Activated CD8-positive, alpha-beta memory T cell treated with anti-CD3 and anti-CD28 coated beads, Interleukin-2, amount 50 U/mL, for 24 hours (primary cell): ENCODE measurements around the gene MRPS22.
A peak's percentile ranks its signal among the peaks of the same experiment; 100 is the strongest.
"Not testable (repeated sequence)": the region's sequence is repeated elsewhere in the genome, so short reads cannot be mapped to it uniquely, and the experiment has no call there.

Experiments used
- DNase-seq: peaks from one replicate; pipeline ENCODE4 v3.0.0-alpha.2; 2020; ENCODE audit errors: extremely low read depth

MRPS22 gene

DNA sequence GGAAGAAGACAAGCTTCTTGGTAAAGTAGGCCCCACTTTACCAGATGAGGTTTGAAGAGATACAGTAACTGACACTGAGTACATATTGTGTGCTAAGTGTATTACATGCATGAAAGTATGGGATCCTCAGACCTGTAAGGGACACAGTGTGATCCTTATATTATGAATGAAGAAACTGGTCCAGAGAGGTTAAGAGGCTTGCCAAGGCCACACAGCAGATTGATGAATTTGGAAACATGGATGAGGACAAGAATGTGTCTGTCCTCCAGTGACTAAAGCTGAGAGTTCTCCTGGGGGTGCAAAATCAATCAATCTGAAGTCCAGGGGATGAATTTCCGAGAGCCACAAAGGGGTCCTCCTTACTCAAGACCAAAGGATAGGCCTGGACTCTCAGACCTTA is 31.4 kb upstream of the MRPS22 start:
- DNase-seq, result no peak

DNA sequence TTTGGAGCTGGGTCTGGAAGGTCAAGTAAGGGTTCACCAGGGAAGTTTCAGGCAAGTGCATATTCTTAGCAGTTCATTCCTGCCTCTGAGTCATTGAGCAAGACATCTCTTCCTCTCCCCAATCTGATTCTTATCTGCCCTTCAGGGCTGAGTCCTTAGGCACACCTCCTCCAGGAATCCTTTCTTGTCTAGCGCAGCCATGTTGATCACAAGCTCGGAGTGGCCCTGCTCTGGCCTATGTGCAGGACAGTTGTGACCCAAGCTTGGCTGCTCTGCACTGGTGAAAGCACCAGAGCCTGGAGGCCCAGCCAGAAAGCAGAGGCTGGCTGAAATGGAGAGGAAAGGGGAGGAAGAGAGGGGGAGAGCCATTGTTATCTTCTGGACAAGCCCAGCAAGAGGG is 30.9 kb upstream of the MRPS22 start:
- no peak for DNase-seq

DNA sequence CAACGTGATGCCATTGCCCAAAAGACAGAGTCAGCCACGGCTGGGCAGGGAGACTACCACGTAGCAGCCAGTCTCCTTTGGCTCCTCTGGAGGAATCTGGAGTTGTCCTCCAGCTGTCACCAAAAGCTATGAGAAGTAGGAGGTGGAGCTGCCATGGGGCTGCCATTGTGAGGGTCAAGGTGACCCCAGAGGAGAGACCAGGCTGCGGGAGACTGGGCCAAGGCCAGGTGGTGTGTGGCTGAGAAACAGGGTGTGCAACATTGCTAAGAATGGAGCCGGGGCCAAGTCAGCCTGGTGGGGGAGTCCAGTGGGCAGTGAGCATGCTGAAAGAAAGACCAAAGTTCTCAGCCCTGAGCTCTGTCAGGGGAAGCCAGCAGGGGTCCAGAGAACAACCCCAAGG is 29.9 kb upstream of the MRPS22 start:
- DNase-seq, result no peak

DNA sequence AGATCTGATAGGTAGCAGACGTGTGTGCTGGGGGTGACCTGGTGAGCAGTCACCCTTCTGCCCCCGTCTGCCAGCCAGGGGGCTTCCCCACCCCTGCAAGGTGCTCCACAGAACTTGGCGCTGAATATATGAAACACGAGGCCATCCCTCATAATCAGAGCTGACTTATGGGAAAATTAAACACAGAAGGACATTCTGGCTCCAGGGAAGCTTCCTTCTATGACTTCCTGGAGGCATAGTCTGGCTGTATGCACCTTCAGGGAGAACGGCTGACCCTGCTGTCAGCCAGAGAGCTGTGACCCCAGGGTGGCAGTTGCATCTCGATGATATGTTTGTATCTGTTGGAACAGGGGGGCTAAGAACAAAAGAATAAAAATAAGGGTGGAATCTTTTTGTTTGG is 26.6 kb upstream of the MRPS22 start:
- DNase-seq, result no peak

DNA sequence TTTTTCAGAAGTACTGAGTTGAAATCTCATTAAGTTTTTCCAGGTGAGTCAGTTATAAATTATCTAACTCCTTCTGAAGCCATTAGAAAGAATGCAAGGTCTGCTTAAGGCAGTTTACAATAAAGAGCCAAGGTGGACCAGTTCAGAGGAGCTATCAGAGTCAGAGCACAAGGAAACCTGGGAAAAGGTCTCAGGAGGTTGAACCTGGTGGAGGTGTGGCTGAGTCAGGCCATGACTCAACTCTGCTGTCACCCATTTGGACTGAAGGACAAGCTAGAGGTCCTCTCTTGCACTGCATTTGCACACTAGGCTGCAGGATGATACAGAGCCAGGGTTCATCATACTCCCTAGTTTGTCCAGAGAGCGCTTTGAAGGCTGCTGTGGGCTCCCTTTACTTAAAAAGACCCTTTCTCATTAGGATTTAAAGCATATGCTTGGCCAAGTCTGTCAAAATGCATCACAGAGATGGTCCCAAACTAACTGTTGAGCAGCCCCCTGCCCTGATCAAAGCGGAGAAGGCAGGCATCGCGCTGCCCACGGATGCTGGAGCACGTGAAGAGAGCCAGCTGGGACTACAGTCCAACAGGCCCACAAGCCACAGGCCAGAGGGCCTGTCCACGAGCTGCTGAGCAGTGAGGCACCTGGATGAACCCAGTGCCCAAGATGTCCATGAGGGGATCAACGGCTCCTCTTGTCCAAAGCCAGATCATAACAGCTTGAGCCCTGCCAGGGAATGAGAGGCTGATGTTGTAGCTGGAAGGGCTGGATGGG is 26.0 kb upstream of the MRPS22 start:
- DNase-seq, result no peak

DNA sequence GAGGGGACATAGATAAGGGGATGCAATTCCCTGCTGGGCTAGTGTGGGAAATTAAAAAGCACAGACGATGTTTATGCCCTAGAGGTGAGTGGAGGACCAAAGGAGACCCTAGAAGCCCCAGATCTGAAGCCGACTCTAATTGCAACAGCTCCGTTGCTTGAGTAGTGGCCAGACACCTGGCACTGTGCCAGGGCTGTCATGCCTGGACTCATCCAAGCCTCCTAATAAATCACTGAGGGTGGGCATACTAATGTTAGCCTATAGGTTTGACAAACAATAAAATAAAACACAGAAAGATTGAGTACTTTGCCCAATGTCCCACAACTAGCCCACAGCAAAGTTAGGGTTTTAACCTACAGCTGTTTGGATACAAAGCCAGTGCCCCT is 25.4 kb upstream of the MRPS22 start:
- DNase-seq, result no peak

DNA sequence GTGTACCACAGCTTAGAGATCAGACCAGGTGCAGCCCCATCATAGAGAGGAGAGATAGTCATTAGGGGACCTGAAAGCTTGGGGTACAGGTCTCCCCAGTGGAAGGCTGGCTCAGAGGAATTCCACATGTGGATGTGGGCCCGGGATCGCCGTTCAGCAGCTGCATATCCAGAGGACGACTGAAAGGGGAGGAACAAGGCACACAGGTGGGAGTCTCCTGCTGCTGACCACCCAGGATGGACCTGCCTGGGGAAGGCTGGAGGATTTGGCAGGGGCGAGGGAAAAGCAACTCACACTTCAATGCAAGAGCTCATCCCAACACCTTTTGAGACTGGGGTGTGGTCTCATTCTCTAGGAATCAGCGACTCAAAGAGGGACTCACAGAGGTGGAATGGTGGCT is 25.0 kb upstream of the MRPS22 start:
- DNase-seq, result no peak

DNA sequence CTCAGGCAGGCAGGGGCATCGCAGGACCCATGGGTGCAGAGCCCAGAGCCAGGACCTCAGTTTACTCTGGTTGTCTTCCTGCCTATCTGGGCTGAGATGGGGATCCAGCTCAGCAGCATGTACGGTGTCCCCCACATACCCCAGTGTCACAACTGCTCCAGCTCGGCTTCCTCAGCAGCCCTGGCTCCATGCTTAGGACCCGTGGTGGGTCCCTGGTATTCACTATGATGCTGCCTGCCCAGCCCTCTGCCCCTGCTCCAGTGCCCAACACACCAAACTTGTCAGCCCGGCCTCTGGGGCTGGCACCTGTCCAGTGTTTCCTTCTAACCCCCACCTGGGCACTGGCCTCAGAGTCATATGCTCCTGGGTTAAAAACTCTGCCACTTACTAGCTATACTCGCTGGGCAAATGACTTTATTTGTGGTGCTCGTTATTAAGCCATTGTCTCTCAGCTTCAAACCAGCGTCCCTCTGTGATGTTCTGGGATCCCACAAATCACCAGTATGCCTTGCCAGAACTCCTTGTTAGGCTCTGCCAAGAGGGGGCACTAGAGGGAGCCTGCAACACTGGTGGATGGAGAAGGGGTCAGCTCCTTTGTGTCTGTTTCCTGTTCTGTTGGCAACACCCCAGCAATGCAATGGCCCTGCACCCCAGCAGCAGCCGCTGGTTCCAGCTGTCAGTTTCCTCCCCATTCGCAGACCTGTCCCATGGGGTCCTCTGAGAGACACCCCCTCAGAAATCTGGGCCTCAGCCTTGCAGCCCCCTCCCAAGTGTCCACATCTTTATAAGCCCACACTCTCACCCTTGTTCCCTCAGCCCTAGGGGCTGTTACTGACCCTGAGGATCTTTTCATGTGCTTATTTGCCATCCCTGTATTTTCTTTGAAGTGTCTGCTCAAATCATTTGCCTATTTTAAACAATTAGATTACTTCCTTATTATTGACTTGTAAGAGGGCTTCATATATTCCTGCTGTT is 24.1 kb upstream of the MRPS22 start:
- DNase-seq, result no peak

DNA sequence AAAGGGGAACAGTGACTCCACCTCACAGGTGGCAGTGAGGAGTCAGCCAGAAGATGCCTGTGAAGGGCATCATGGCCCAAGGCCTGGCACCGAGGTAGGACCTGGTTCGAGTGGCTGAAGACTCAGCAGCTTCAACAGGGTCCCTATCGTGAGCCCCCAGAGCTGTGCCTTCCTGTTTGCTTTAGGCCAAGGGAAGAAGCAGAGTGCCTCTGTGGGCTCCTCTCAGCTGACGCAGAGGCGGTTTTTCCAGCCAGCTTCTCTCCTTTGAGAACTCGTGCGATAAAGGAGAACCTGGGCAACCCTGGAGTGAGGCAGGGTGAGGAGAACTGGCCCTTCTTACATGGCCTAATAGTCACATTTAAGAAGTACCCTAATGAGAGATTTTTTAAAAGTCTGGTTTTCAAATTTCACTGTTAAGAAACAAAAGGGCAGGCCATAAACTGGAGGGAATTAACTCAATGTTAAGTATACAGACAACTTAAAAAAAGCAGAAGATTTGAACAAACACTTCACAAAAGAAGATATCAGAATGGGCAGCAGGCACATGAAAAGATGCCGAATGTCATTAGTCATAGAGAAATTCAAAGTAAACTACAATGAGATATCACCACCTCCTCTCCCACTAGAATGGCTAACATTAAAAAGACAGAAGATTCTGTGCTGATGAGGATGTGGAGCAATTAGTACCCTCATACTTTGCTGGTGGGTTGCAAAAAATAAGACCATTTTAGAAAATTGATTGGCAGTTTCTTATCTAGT is 23.1 kb upstream of the MRPS22 start:
- no peak for DNase-seq

DNA sequence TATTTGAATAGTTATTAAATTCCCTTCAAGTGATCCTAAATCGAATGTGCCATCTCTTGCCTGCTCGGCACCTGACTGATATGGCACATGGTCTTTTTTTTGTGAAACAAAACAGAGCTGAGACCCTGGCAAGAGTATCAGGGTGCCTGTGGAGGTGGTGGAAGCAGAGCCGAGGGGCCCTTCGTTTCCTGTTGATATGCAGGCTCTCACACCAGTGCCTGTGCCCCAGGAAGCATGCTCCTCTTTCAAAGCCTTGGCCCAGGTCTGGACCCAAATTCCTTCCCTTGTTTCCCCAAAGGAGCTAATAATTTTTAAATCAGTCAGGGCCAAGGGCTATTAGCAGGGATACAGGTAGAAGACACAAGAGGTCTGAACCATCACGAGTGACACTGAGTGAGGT is 21.5 kb upstream of the MRPS22 start:
- no peak for DNase-seq

DNA sequence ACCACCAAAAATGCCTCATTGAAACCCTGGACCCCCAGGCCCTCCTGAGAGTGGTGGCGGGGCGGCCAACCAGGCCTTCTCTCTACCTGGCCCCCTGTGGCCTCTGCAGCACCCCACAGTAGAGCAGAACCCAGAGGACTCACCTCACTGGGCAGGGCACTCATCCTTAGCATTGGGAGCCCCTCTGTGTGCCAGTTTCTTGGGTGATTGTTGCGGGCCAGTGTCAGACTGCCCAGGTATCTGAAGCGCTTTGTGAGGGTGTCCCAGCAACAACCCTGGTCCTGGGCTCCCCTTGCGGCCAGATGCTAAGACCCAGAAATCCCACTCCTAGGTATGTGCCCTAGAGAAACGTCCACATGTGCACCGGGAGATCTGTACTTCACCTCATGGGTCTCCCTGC is 20.7 kb upstream of the MRPS22 start:
- DNase-seq, result no peak

DNA sequence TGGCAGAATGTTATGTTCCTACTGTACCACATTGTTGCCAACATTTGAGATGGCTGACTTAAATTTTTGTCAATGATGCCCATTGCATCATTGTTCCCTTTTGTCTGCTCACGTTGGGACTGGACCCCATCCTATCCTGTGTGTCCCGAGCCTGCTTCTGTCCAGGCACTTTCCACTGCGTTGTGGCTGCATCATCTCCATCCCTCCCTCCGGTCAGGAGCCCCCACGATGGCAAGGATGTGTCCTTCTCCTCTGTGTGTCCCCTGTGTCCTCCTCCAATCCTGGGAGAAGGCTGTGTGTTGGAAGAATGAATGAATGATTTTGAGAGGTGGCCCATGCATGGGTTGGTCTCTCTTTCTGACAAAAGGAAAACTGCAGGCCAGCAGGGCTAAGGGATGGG is 19.4 kb upstream of the MRPS22 start:
- no peak for DNase-seq

DNA sequence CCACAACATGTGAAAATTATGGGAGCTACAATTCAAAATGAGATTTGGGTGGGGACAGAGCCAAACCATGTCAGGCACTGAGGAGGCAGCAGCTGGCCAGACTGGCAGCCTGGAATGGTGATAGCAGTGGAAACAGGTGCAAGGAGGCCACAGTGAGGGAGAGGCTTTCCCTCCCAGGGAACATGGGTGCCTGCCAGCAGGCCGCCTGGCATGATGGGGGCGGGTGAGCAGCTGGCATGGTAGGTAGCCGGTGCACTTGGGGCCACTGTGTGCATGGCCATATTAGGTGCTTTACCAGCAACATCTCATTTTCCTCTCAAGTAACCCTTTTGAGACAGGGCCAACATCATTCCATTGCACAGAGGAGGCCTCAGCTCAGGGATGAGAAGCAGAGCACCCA is 18.3 kb upstream of the MRPS22 start:
- DNase-seq, result no peak

DNA sequence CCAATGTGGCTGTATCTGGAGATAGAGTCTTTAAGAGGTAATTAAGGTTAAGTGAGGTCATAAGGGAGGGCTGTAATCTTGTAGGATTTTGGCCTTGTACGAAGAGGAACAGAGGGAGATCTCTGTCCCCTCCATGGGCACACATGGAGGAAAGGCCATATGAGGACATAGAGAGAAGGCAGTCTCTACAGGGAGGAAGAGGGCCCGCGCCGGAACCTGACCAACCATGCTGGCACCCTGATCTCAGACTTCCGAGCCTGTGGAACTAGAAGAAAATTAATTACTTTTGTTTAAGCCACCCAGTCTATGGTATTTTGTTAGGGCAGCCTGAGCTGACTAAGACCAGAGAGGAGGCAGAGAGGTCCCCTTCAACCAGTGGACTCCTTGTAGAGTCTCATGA is 17.7 kb upstream of the MRPS22 start:
- DNase-seq, result no peak

DNA sequence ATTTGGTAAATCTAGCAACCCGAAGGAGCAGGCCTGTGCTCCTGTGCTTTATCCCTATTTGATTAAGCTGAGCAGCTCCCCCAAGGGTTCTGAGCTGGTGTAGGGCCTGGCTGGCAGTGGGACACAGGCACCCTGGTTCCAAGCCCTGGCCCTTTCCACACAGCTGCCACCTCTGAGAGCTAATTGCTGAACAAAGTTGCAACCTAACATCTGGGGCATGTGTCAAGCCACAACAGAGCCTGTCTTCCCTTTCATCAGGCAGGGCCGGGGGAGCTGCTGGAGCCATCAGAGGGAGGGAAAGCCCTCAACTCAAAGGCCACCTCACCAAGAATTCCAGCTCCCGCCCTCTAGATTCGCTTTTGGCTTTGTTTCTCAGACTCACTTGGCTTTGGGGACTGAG is 17.1 kb upstream of the MRPS22 start:
- DNase-seq, result no peak

DNA sequence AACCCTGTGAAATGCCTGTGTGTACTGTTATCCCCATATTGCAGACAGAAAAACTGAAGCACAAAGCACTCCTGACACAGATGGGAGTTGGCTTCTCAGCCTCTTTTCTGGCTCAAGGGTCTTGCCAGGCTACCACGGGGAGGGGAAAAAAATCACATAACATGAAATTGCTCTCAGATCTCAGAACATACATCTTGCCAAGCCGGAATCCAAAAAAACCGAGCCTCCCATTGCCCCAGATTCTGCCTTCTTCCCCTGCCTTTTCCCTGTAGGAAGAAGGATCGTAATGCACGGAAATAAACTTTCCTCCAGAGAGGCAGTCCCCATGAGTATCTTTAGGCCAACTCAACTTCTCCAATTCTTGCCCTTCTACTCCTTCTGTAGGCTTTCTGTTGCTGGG is 16.6 kb upstream of the MRPS22 start:
- no peak for DNase-seq

DNA sequence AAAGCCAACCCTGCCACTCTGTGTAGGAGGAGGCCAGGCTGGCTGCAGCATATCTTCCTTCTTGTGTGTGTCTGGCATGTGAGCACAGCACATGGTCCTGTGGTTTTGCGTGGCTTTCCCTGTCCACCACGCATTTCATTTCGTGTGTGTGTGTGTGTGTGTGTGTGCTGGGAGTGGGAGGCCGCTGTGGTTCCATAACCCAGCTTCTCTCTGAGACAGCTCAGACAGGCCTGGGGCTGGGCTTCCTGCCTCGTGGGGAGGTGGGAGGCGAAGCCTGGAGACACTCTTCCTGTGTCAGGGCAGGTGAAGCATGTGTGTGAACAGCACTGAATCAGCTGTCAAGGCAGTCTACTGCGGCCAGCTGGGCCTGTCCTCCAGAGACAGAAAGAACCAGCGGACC is 16.0 kb upstream of the MRPS22 start:
- DNase-seq, result no peak

DNA sequence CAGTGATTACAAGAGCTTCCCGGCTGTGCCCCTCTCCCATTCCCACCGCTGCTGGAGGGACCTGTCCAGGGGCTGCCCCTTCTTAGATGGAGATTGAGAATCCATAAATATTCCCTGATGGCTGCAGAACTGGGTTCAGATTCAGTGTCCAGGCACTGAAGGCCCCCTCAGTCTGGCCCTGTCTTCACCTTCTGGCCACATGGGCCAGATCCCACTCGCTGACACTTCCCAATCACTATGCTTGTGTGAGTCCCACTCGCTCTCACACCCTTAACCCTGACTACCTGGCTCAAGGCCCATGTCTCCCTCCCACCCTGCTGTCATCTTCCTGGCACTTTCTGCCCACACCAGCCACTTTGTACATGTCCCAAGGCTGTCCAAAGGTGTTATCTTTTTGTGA is 15.5 kb upstream of the MRPS22 start:
- no peak for DNase-seq

DNA sequence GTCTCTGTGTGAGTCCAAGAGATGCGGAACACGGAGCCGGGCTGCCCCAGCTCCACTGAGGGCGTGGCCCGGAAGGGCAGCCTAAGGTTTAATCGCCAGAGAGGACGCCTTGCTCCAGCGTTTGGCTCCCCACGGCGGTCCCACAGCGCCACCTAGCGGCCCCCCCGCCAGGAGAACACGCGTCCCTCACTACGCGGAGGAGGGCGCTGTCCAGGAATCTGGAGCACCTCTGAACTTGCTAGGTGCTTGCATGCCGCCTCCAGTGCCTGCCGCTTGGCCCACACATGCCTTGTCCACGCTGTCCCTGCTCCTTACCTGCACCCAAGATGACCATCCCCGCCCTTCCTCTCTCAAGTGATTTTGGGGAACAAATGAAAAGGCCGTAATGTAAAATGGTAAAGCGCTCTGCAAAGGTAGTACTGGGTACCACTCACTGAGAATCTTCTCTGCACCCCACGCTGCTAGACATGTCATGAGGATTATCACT is 14.4 kb upstream of the MRPS22 start:
- peak; percentile 76 for DNase-seq

DNA sequence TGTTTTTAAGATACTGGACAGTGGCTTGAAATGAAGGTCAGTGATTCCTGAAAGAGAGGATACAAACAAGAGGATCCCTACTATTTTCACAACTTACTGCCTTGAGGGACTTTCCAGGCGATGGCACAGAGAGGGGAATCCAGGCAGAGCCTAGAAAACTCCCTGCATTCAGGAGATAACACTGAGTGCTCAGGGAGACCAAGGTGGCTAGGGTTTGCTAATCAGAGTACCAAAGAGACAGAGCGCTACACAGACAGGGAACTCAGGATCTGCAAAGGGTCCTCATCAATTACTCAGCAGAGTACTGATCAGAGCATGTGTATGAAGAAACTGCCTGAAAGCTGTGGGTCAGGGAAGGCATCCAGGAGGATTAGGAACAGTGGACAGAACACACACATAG is 11.7 kb upstream of the MRPS22 start:
- no peak for DNase-seq

DNA sequence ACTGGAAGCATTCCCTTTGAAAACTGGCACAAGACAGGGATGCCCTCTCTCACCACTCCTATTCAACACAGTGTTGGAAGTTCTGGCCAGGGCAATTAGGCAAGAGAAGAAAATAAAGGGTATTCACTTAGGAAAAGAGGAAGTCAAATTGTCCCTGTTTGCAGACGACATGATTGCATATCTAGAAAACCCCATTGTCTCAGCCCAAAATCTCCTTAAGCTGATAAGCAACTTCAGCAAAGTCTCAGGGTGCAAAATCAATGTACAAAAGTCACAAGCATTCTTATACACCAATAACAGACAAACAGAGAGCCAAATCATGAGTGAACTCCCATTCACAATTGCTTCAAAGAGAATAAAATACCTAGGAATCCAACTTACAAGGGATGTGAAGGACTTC is 9.1 kb upstream of the MRPS22 start:
- DNase-seq, result not testable (repeated sequence)

DNA sequence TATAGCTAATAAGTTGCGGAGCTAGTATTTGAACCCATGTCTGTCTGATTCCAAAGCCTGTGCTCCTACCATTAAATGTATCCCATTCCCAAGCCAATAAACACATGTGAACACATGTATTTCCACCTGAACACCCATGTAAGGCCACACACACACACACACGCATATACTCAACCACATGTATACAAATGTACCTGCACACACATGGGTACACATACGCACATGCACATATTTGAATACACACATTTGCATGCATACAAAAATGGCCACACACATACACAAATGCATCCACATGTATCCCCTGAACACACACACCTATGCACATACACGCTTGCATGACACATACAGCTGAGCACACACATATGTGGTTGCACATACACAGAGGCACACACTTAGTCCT is 5.4 kb upstream of the MRPS22 start:
- no peak for DNase-seq
